ENCODE measurements around the gene KRT222.

KRT222 gene

DNA sequence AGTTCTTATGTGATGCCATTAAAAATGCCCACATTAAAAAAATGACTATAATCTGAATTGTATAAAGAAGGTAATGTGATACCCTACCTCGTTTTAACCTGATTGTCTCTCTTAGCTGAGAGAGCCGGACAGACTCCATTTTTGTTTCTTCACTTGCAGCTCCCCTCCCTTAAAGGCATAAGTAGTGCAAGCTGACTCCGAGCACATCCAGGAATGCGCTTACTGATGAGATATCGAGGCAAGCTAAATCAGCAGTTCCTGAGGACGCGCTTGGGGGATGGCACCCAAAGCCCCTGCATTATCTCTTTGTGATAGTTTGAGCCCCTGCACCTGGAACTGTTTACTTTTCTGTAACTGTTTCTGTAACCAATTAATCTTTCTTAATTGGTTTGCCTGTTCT, 32.3 kb upstream of the KRT222 start:
- no peak overlapping the region for H3K18ac ChIP-seq (ENCODE audit: low read depth in 1 of 2, low read length in 2 of 2)
- H3K27ac ChIP-seq (ENCODE audit: low read length, poor library complexity, severe bottlenecking): no peak overlapping the region
- H3K4me1 ChIP-seq (ENCODE audit: control insufficient read depth, insufficient read depth, low read depth, low read length): peaks cover 10% of the 10 kb centered on the region
- H3K36me3 ChIP-seq (ENCODE audit: control insufficient read depth in 1 of 2, insufficient read depth in 2 of 2, low read depth in 1 of 2, low read length in 2 of 2): no peaks in the 10 kb centered on the region
- H3K9ac ChIP-seq (ENCODE audit: low read length): no peak overlapping the region
- H2BK15ac ChIP-seq (ENCODE audit: low read depth, poor library complexity, severe bottlenecking): no peak overlapping the region
- WGBS: 65% methylated on average over 7 of the region's 7 CpGs
- no peak overlapping the region for H2BK5ac ChIP-seq (ENCODE audit: low read depth, low read length, poor library complexity, severe bottlenecking)
- no peak overlapping the region for H4K91ac ChIP-seq (ENCODE audit: low read length)
- H3K79me1 ChIP-seq (replicated peaks; ENCODE audit: low read length, poor library complexity, severe bottlenecking): no peaks in the 10 kb centered on the region
- H2AK5ac ChIP-seq (ENCODE audit: low read length, severe bottlenecking): no peak overlapping the region
- H3K4me3 ChIP-seq (ENCODE audit: insufficient read depth in 1 of 2, low read depth in 1 of 2, low read length in 2 of 2): no peak overlapping the region
- H3K9me3 ChIP-seq (ENCODE audit: control insufficient read depth, low read length): no peaks in the 10 kb centered on the region
- H2BK120ac ChIP-seq (ENCODE audit: low read depth, low read length): no peak overlapping the region
- H3K23ac ChIP-seq (ENCODE audit: low read length in 2 of 2): no peak overlapping the region
- no peak overlapping the region for H3K4me2 ChIP-seq (ENCODE audit: low read length, poor library complexity, severe bottlenecking)
- H2BK12ac ChIP-seq (ENCODE audit: low read length in 2 of 2): no peak overlapping the region
- H4K8ac ChIP-seq (ENCODE audit: low read length): no peak overlapping the region
- H3K27me3 ChIP-seq (ENCODE audit: control insufficient read depth in 1 of 2, insufficient read depth in 1 of 2, low read length in 2 of 2): peaks cover 0 to 3% of the 10 kb centered on the region in 2 experiments
- DNase-seq: no peak
- no peak overlapping the region for H3K4ac ChIP-seq (ENCODE audit: low read depth in 1 of 2, low read length in 2 of 2)
- H2AFZ ChIP-seq (ENCODE audit: low read depth, low read length): no peak overlapping the region
- no peak overlapping the region for H3K14ac ChIP-seq (ENCODE audit: low read length in 2 of 2)

DNA sequence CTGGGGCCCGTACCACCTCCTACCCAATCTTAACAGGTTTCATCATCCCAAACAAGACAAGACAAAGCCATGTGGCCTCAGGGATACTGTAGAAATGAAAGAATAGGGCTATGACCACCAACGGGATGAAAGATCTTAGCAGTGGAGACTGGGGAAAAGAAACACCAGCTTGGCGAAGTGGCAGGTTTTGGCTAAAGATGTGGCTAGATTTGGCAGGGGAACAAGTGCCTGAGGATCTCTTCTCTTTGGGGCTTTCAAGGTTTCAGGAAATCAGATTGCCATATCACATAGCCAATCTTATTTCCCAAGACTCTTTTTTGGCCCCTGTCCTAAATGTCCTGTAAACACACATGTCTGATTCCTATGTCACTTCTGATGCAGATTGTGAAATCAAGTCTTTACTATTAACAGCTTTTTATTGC, 31.7 kb upstream of the KRT222 start:
- no peak overlapping the region for H3K9ac ChIP-seq (ENCODE audit: low read length)
- H2AK5ac ChIP-seq (ENCODE audit: low read length, severe bottlenecking): peak overlapping the region; percentile 78
- no peak overlapping the region for H2BK120ac ChIP-seq (ENCODE audit: low read depth, low read length)
- no peak overlapping the region for H4K8ac ChIP-seq (ENCODE audit: low read length)
- no peak overlapping the region for H2AFZ ChIP-seq (ENCODE audit: low read depth, low read length)
- 83% methylated on average over 2 of the region's 3 CpGs for WGBS
- H3K79me1 ChIP-seq (replicated peaks; ENCODE audit: low read length, poor library complexity, severe bottlenecking): no peaks in the 10 kb centered on the region
- no peaks in the 10 kb centered on the region for H3K36me3 ChIP-seq (ENCODE audit: control insufficient read depth in 1 of 2, insufficient read depth in 2 of 2, low read depth in 1 of 2, low read length in 2 of 2)
- H4K91ac ChIP-seq (ENCODE audit: low read length): no peak overlapping the region
- no peak overlapping the region for H3K4ac ChIP-seq (ENCODE audit: low read depth in 1 of 2, low read length in 2 of 2)
- H2BK15ac ChIP-seq (ENCODE audit: low read depth, poor library complexity, severe bottlenecking): no peak overlapping the region
- no peak overlapping the region for H3K14ac ChIP-seq (ENCODE audit: low read length in 2 of 2)
- no peak overlapping the region for H3K4me2 ChIP-seq (ENCODE audit: low read length, poor library complexity, severe bottlenecking)
- H3K27me3 ChIP-seq (ENCODE audit: control insufficient read depth in 1 of 2, insufficient read depth in 1 of 2, low read length in 2 of 2): peaks cover 0 to 3% of the 10 kb centered on the region in 2 experiments
- no peak overlapping the region for H2BK5ac ChIP-seq (ENCODE audit: low read depth, low read length, poor library complexity, severe bottlenecking)
- no peak overlapping the region for H3K23ac ChIP-seq (ENCODE audit: low read length in 2 of 2)
- H3K27ac ChIP-seq (ENCODE audit: low read length, poor library complexity, severe bottlenecking): peak overlapping the region; percentile 10
- H2BK12ac ChIP-seq (ENCODE audit: low read length in 2 of 2): no peak overlapping the region
- H3K9me3 ChIP-seq (ENCODE audit: control insufficient read depth, low read length): no peaks in the 10 kb centered on the region
- no peak overlapping the region for H3K4me3 ChIP-seq (ENCODE audit: insufficient read depth in 1 of 2, low read depth in 1 of 2, low read length in 2 of 2)
- peaks cover 10% of the 10 kb centered on the region for H3K4me1 ChIP-seq (ENCODE audit: control insufficient read depth, insufficient read depth, low read depth, low read length)
- DNase-seq: no peak
- H3K18ac ChIP-seq (ENCODE audit: low read depth in 1 of 2, low read length in 2 of 2): no peak overlapping the region

DNA sequence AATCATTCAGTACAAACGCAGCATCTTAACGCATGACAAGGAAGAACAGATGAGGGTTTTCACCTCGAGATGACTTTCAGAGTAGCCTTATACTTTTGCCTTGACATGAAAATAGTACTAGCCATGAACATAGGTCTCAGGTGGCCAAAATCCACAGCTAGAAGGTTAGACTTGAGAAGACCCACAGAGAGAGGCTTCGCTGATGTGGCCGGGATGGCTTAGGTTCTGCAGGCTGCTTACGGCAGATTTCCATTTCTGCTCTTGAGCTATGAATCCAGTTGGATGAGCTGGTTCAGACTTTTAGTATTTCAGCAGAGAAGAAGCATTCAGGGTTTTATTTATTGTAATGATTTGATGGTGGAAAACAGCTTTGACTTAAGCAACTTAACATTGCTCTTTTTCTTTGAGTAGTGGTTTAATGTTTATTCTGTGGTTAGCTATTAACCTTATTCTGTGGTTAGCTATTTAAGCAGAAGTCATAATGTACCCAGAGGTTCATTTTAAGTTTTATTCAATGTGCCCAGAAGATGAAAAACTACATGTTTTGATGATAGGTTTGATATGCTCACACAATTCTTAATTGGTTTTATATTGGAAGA, 31.0 kb upstream of the KRT222 start:
- Histone ChIP-seq H3K14ac (ENCODE audit: low read length in 2 of 2) (no peak overlapping the region), H3K36me3 (ENCODE audit: control insufficient read depth in 1 of 2, insufficient read depth in 2 of 2, low read depth in 1 of 2, low read length in 2 of 2) (no peaks in the 10 kb centered on the region), H3K18ac (ENCODE audit: low read depth in 1 of 2, low read length in 2 of 2) (no peak overlapping the region), H2AK5ac (ENCODE audit: low read length, severe bottlenecking) (peak overlapping the region; percentile 33), H3K23ac (ENCODE audit: low read length in 2 of 2) (no peak overlapping the region), H3K27me3 (ENCODE audit: control insufficient read depth in 1 of 2, insufficient read depth in 1 of 2, low read length in 2 of 2) (peaks cover 0 to 3% of the 10 kb centered on the region in 2 experiments), H3K79me1 (replicated peaks; ENCODE audit: low read length, poor library complexity, severe bottlenecking) (no peaks in the 10 kb centered on the region), H2BK15ac (ENCODE audit: low read depth, poor library complexity, severe bottlenecking) (no peak overlapping the region), H2BK12ac (ENCODE audit: low read length in 2 of 2) (no peak overlapping the region), H3K4me1 (ENCODE audit: control insufficient read depth, insufficient read depth, low read depth, low read length) (peaks cover 10% of the 10 kb centered on the region), H2AFZ (ENCODE audit: low read depth, low read length) (no peak overlapping the region), H3K4ac (ENCODE audit: low read depth in 1 of 2, low read length in 2 of 2) (no peak overlapping the region), H3K4me2 (ENCODE audit: low read length, poor library complexity, severe bottlenecking) (peak overlapping the region; percentile 12), H3K27ac (ENCODE audit: low read length, poor library complexity, severe bottlenecking) (peak overlapping the region; percentile 66), H4K8ac (ENCODE audit: low read length) (no peak overlapping the region), H3K9ac (ENCODE audit: low read length) (no peak overlapping the region), H3K9me3 (ENCODE audit: control insufficient read depth, low read length) (no peaks in the 10 kb centered on the region), H2BK5ac (ENCODE audit: low read depth, low read length, poor library complexity, severe bottlenecking) (no peak overlapping the region), H2BK120ac (ENCODE audit: low read depth, low read length) (no peak overlapping the region), H3K4me3 (ENCODE audit: insufficient read depth in 1 of 2, low read depth in 1 of 2, low read length in 2 of 2) (no peak overlapping the region), H4K91ac (ENCODE audit: low read length) (no peak overlapping the region)
- WGBS: 95% methylated on average over 6 of the region's 6 CpGs
- no peak for DNase-seq

DNA sequence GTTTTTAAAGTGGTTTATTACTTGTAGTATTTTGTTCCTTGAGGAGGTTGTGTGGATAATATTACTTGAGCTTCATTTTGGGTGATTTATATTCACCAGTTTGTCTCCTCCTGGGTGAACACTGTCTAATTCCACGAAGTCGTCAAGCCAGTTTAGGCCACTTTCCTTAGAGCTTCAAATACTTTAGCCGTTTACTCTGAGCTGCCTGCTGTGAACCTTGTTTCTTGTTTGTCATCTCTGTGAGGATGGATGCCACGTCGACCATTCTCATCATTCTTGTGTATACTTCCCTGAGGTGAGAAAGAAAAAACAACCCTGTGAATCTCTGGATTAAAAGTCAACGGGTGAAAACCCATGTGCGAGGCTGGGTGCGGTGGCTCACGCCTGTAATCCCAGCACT, 29.6 kb upstream of the KRT222 start:
- no peak overlapping the region for H3K27ac ChIP-seq (ENCODE audit: low read length, poor library complexity, severe bottlenecking)
- WGBS: 89% methylated on average over 9 of the region's 9 CpGs
- H4K91ac ChIP-seq (ENCODE audit: low read length): no peak overlapping the region
- no peak overlapping the region for H2AK5ac ChIP-seq (ENCODE audit: low read length, severe bottlenecking)
- no peak overlapping the region for H2BK120ac ChIP-seq (ENCODE audit: low read depth, low read length)
- peaks cover 0 to 3% of the 10 kb centered on the region in 2 experiments for H3K27me3 ChIP-seq (ENCODE audit: control insufficient read depth in 1 of 2, insufficient read depth in 1 of 2, low read length in 2 of 2)
- H3K4me3 ChIP-seq (ENCODE audit: insufficient read depth in 1 of 2, low read depth in 1 of 2, low read length in 2 of 2): no peak overlapping the region
- H3K4me1 ChIP-seq (ENCODE audit: control insufficient read depth, insufficient read depth, low read depth, low read length): peaks cover 10% of the 10 kb centered on the region
- no peak overlapping the region for H3K18ac ChIP-seq (ENCODE audit: low read depth in 1 of 2, low read length in 2 of 2)
- H3K9me3 ChIP-seq (ENCODE audit: control insufficient read depth, low read length): no peaks in the 10 kb centered on the region
- H2BK5ac ChIP-seq (ENCODE audit: low read depth, low read length, poor library complexity, severe bottlenecking): no peak overlapping the region
- no peak overlapping the region for H2BK15ac ChIP-seq (ENCODE audit: low read depth, poor library complexity, severe bottlenecking)
- no peak overlapping the region for H3K14ac ChIP-seq (ENCODE audit: low read length in 2 of 2)
- no peak overlapping the region for H4K8ac ChIP-seq (ENCODE audit: low read length)
- no peaks in the 10 kb centered on the region for H3K36me3 ChIP-seq (ENCODE audit: control insufficient read depth in 1 of 2, insufficient read depth in 2 of 2, low read depth in 1 of 2, low read length in 2 of 2)
- no peak overlapping the region for H2AFZ ChIP-seq (ENCODE audit: low read depth, low read length)
- no peak for DNase-seq
- H3K4me2 ChIP-seq (ENCODE audit: low read length, poor library complexity, severe bottlenecking): no peak overlapping the region
- H3K4ac ChIP-seq (ENCODE audit: low read depth in 1 of 2, low read length in 2 of 2): no peak overlapping the region
- no peak overlapping the region for H3K9ac ChIP-seq (ENCODE audit: low read length)
- no peak overlapping the region for H2BK12ac ChIP-seq (ENCODE audit: low read length in 2 of 2)
- no peaks in the 10 kb centered on the region for H3K79me1 ChIP-seq (replicated peaks; ENCODE audit: low read length, poor library complexity, severe bottlenecking)
- no peak overlapping the region for H3K23ac ChIP-seq (ENCODE audit: low read length in 2 of 2)
